Glutamatergic neuron (in vitro differentiated cells): ENCODE results near the gene UGCG. TPM values are rescaled to one million over a fixed set of nuclear protein-coding genes. Genes with fewer than 3 reads are reported as not detected.
"Not testable (repeated sequence)": the region's sequence is repeated elsewhere in the genome, so short reads cannot be mapped to it uniquely, and the experiment has no call there.

ENCODE experiments used
- DNase-seq: peaks from one replicate; pipeline ENCODE4 v3.0.0; 2022
- H3K27ac Mint-ChIP-seq: one replicate; pipeline ENCODE4 v1.8.0; 2020; ENCODE audit warnings: mild to moderate bottlenecking, mixed read lengths, inconsistent platforms; ENCODE audit not compliant: unreplicated experiment
- H3K27me3 Mint-ChIP-seq: one replicate; pipeline ENCODE4 v1.8.0; 2020; ENCODE audit warnings: mild to moderate bottlenecking, moderate library complexity, mixed read lengths, inconsistent platforms; ENCODE audit not compliant: unreplicated experiment
- H3K36me3 Mint-ChIP-seq: one replicate; pipeline ENCODE4 v1.8.0; 2020; ENCODE audit warnings: mild to moderate bottlenecking, mixed read lengths, inconsistent platforms; ENCODE audit not compliant: unreplicated experiment
- H3K4me1 Mint-ChIP-seq: one replicate; pipeline ENCODE4 v1.8.0; 2020; ENCODE audit warnings: mild to moderate bottlenecking, low read depth, mixed read lengths, inconsistent platforms; ENCODE audit not compliant: unreplicated experiment
- H3K4me3 Mint-ChIP-seq: one replicate; pipeline ENCODE4 v1.8.0; 2020; ENCODE audit warnings: mild to moderate bottlenecking, mixed read lengths, inconsistent platforms; ENCODE audit not compliant: unreplicated experiment
- H3K9me3 Mint-ChIP-seq: one replicate; pipeline ENCODE4 v1.8.0; 2020; ENCODE audit warnings: mild to moderate bottlenecking, moderate library complexity, mixed read lengths, inconsistent platforms; ENCODE audit not compliant: unreplicated experiment
- CTCF ChIP-seq: fragments of 200-600 bp; sonication (generic); IDR thresholded peaks from one replicate; pipeline ENCODE4 v1.5.0; 2021; ENCODE audit not compliant: partially characterized antibody, unreplicated experiment
- total RNA-seq: library from RNA; stranded (reverse); fragmentation: NEBNext Ultra II Directional; extraction: Animal tissue kit (Norgen Biotek cat#: 25700); gene quantifications from one replicate; pipeline ENCODE4 v1.2.1, GENCODE V29; 2021; ENCODE audit not compliant: unreplicated experiment

UGCG gene
- total RNA-seq, 1 donor from 2014 or later = 16.0 TPM

- DNase-seq = no peak
- TF ChIP-seq CTCF = no peak
- Mint-ChIP-seq H3K9me3 (peaks cover 4% of the 10 kb centered on the region), H3K36me3 (no peaks in the 10 kb centered on the region), H3K27ac (no peak overlapping the region), H3K4me3 (no peak overlapping the region), H3K27me3 (no peaks in the 10 kb centered on the region), H3K4me1 (peaks cover 6% of the 10 kb centered on the region)
Measured at GRCh38 chr9:111957856-111958631, 61.4 kb downstream of the UGCG start.

GRCh38 chr9:111959468-111960359 lies 63.1 kb downstream of the UGCG start:
- Mint-ChIP-seq H3K9me3 (peaks cover 4% of the 10 kb centered on the region), H3K27me3 (no peaks in the 10 kb centered on the region), H3K4me3 (no peak overlapping the region), H3K4me1 (peaks cover 4% of the 10 kb centered on the region), H3K36me3 (no peaks in the 10 kb centered on the region), H3K27ac (no peak overlapping the region)
- no peak for DNase-seq
- TF ChIP-seq CTCF = no peak

DNA sequence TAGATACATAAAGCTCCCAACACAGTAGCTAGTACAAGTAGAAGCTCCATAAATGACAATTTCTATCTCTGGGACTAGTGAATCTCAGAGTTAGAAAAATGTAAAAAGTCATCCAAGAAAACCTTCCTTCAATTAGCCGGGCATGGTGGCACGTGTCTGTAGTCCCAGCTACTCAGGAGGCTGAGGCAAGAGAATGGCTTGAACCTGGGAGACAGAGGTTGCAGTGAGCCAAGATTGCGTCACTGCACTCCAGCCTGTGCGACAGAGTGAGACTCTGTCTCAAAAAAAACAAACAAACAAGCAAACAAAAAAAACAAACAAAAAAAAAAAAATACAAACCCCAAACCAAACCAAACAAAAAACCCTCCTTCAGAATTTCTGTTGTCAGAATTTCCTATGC lies 63.9 kb downstream of the UGCG start:
- not testable (repeated sequence) for H3K4me3 Mint-ChIP-seq, H3K9me3 Mint-ChIP-seq, H3K36me3 Mint-ChIP-seq, DNase-seq, H3K27ac Mint-ChIP-seq, H3K4me1 Mint-ChIP-seq, H3K27me3 Mint-ChIP-seq

DNA sequence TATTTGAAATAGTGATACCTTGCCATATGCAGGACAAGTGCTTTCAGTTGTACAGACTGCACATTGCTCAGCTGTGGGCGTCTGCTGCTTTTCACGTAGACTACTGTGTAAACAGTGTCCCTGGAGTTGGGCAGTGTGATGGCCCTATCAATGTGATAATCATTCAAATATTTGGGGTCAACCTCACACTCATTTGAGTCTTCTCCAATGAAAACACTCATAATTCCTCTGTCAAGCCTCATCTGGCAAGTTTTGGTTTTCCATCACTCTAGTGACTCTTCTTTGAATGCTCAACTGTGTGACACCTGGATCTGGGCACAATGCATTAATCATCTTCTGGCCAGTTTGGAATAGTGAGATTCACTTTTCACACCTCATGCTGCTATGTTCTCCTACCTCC lies 64.4 kb downstream of the UGCG start:
- Mint-ChIP-seq H3K9me3 (peaks cover 2% of the 10 kb centered on the region), H3K27ac (no peak overlapping the region), H3K4me3 (no peak overlapping the region), H3K27me3 (no peaks in the 10 kb centered on the region), H3K4me1 (no peaks in the 10 kb centered on the region), H3K36me3 (no peaks in the 10 kb centered on the region)
- no peak for TF ChIP-seq CTCF
- DNase-seq = no peak

DNA sequence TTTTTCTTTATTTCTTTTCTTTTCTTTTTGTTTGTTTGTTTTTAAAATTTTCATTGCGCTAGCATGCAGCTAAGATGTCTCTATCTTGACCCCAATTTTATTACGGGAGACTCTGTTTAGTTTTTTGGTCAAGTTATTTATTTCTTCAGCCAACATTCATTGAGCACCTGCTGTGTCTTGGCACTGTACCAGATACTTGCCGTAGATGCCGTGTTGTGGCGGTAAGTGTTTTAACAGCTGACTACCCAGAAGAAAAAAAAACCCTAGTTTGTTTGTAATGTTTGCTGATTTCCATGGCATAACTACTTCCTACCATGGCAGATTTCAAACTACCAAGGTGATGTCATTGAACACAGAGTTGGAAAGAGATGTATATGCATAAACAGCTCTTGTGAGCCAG lies 65.0 kb downstream of the UGCG start:
- DNase-seq = no peak
- no peak for TF ChIP-seq CTCF
- no peaks in the 10 kb centered on the region for H3K4me1 Mint-ChIP-seq
- no peak overlapping the region for H3K27ac Mint-ChIP-seq
- no peak overlapping the region for H3K4me3 Mint-ChIP-seq
- peaks cover 3% of the 10 kb centered on the region for H3K27me3 Mint-ChIP-seq
- no peaks in the 10 kb centered on the region for H3K36me3 Mint-ChIP-seq
- H3K9me3 Mint-ChIP-seq = peaks cover 2% of the 10 kb centered on the region
